IMR-90 (cell line): Measurements from ENCODE around the gene KRT80. TPM values are rescaled to one million over a fixed set of nuclear protein-coding genes. Genes with fewer than 3 reads are reported as not detected.
A peak's percentile ranks its signal among the peaks of the same experiment; 100 is the strongest.

Experiments
- ATAC-seq: fragments of 200-7000 bp; cut with Tn5 transposase; 2 replicates; pipeline ENCODE4 v1.9.1; 2020; ENCODE audit warnings: low read depth, mild to moderate bottlenecking, moderate library complexity
- BruUV-seq: library from RNA; stranded (reverse); fragments of 400-500 nt; replicated peaks from 2 replicates; lab custom pipeline; 2021; lab: Mats Ljungman, UMichigan
- CTCF ChIA-PET: fragments of 300-600 bp; formaldehyde crosslinking; extraction: SDS; loops from one replicate; lab custom pipeline; 2021; ENCODE audit warnings: antibody characterized with exemption; lab: Yijun Ruan, JAX
- POLR2A ChIA-PET: fragments of 300-600 bp; sonication (Branson Sonifier 250); formaldehyde crosslinking; loops from one replicate; lab custom pipeline; 2022; ENCODE audit warnings: antibody characterized with exemption; ENCODE audit not compliant: unreplicated experiment; lab: Charles Lee
- DNase-seq: peaks from one replicate; pipeline ENCODE4 v3.0.0; 2013
- H2AFZ ChIP-seq: replicated peaks from 2 replicates; pipeline ENCODE3; 2013; ENCODE audit warnings: low read length, mild to moderate bottlenecking; ENCODE audit not compliant: poor library complexity
- H2AK5ac ChIP-seq: 2 replicates; pipeline ENCODE4 v1.6.1; 2013; ENCODE audit warnings: low read depth, low read length, inconsistent platforms
- H2AK9ac ChIP-seq: replicated peaks from 2 replicates; pipeline ENCODE3; 2013; ENCODE audit warnings: mild to moderate bottlenecking, low read depth, low read length, moderate library complexity; ENCODE audit not compliant: poor library complexity
- H2BK120ac ChIP-seq: 2 replicates; pipeline ENCODE4 v1.6.1; 2013; ENCODE audit warnings: low read depth, low read length, inconsistent platforms
- H2BK15ac ChIP-seq: 3 replicates; pipeline ENCODE4 v1.6.1; 2013; ENCODE audit warnings: low read depth, low read length, inconsistent platforms
- H2BK20ac ChIP-seq: 2 replicates; pipeline ENCODE4 v1.6.1; 2013; ENCODE audit warnings: low read depth, mild to moderate bottlenecking, inconsistent platforms, low read length, moderate library complexity
- H2BK5ac ChIP-seq: 2 replicates; pipeline ENCODE4 v1.6.1; 2013; ENCODE audit warnings: mild to moderate bottlenecking, low read depth, low read length, inconsistent platforms; ENCODE audit not compliant: poor library complexity, severe bottlenecking
- H3K14ac ChIP-seq: replicated peaks from 2 replicates; pipeline ENCODE4 v1.6.1; 2013; ENCODE audit warnings: low read depth, low read length, inconsistent platforms
- H3K18ac ChIP-seq: 2 replicates; pipeline ENCODE4 v1.6.1; 2013; ENCODE audit warnings: low read depth, low read length, control low read depth
- H3K23ac ChIP-seq: 2 replicates; pipeline ENCODE4 v1.6.1; 2013; ENCODE audit warnings: low read depth, low read length, inconsistent platforms
- H3K27ac ChIP-seq: 2 replicates; pipeline ENCODE4 v1.5.1; 2013; ENCODE audit warnings: mild to moderate bottlenecking, control low read depth, low read length; ENCODE audit not compliant: insufficient read depth
- H3K27me3 ChIP-seq: 2 replicates; pipeline ENCODE4 v1.6.1; 2013; ENCODE audit warnings: low read length; ENCODE audit not compliant: control insufficient read depth, insufficient read depth
- H3K36me3 ChIP-seq: 2 replicates; pipeline ENCODE4 v1.6.1; 2013; ENCODE audit warnings: low read length, mixed read lengths; ENCODE audit not compliant: control insufficient read depth, insufficient read depth
- H3K4ac ChIP-seq: 2 replicates; pipeline ENCODE4 v1.6.1; 2013; ENCODE audit warnings: low read depth, low read length, inconsistent platforms
- H3K4me1 ChIP-seq: 2 replicates; pipeline ENCODE4 v1.6.1; 2013; ENCODE audit warnings: low read length, mixed read lengths; ENCODE audit not compliant: control insufficient read depth, insufficient read depth
- H3K4me2 ChIP-seq: 2 replicates; pipeline ENCODE4 v1.6.1; 2013; ENCODE audit warnings: low read depth, mild to moderate bottlenecking, control low read depth, low read length, moderate library complexity
- H3K4me3 ChIP-seq: 2 replicates; pipeline ENCODE4 v1.5.1; 2013; ENCODE audit warnings: low read depth, mild to moderate bottlenecking, control low read depth, low read length, moderate library complexity; ENCODE audit not compliant: insufficient read depth
- H3K56ac ChIP-seq: 2 replicates; pipeline ENCODE4 v1.6.1; 2013; ENCODE audit warnings: low read length, inconsistent platforms; ENCODE audit not compliant: insufficient read depth; ENCODE audit errors: extremely low read depth
- H3K79me1 ChIP-seq, 2 experiments: 2 replicates each; pipeline ENCODE4 v1.6.1; 2013; ENCODE audit warnings: low read length in 2 of 2, inconsistent platforms in 1 of 2, low read depth in 1 of 2
- H3K9ac ChIP-seq: 2 replicates; pipeline ENCODE4 v1.6.1; 2013; ENCODE audit warnings: low read depth, low read length, control low read depth
- H3K9me1 ChIP-seq: 2 replicates; pipeline ENCODE4 v1.6.1; 2013; ENCODE audit warnings: low read length, inconsistent platforms; ENCODE audit not compliant: insufficient read depth
- H3K9me3 ChIP-seq: 2 replicates; pipeline ENCODE4 v1.6.1; 2013; ENCODE audit warnings: low read length; ENCODE audit not compliant: control insufficient read depth, insufficient read depth
- H4K20me1 ChIP-seq: 2 replicates; pipeline ENCODE4 v1.6.1; 2013; ENCODE audit warnings: low read length, inconsistent platforms; ENCODE audit not compliant: insufficient read depth
- H4K5ac ChIP-seq: 2 replicates; pipeline ENCODE4 v1.6.1; 2013; ENCODE audit warnings: mild to moderate bottlenecking, low read depth, low read length, control low read depth
- H4K8ac ChIP-seq, 2 experiments: 2 replicates each; pipeline ENCODE4 v1.6.1; 2013; ENCODE audit warnings: low read depth in 2 of 2, low read length in 2 of 2, control low read depth in 1 of 2, inconsistent platforms in 1 of 2
- H4K91ac ChIP-seq: 2 replicates; pipeline ENCODE4 v1.6.1; 2013; ENCODE audit warnings: low read depth, low read length, inconsistent platforms; ENCODE audit not compliant: insufficient read depth
- BHLHE40 ChIP-seq: fragments of 150-350 bp; IDR thresholded peaks from 2 replicates; pipeline ENCODE4 v1.6.1; 2016; ENCODE audit warnings: mild to moderate bottlenecking, low read depth, low read length
- CEBPB ChIP-seq: IDR thresholded peaks from 2 replicates; pipeline ENCODE4 v1.6.1; 2012; ENCODE audit warnings: low read depth, low read length, improper control_type of control experiment
- CHD1 ChIP-seq: IDR thresholded peaks from 2 replicates; pipeline ENCODE4 v1.6.1; 2012; ENCODE audit warnings: low read depth, low read length, improper control_type of control experiment
- FOS ChIP-seq: fragments of 150-350 bp; IDR thresholded peaks from 2 replicates; pipeline ENCODE4 v1.6.1; 2016; ENCODE audit warnings: low read depth, low read length
- MAZ ChIP-seq: IDR thresholded peaks from 2 replicates; pipeline ENCODE4 v1.6.1; 2012; ENCODE audit warnings: low read depth, mild to moderate bottlenecking, low read length, improper control_type of control experiment, moderate library complexity, borderline replicate concordance
- MXI1 ChIP-seq: IDR thresholded peaks from 2 replicates; pipeline ENCODE4 v1.6.1; 2012; ENCODE audit warnings: low read depth, mild to moderate bottlenecking, low read length, moderate library complexity, borderline replicate concordance
- NFE2L2 ChIP-seq: fragments of 150-350 bp; IDR thresholded peaks from 2 replicates; pipeline ENCODE4 v1.6.1; 2016; ENCODE audit warnings: low read depth, mild to moderate bottlenecking, low read length
- POLR2A ChIP-seq: IDR thresholded peaks from 2 replicates; pipeline ENCODE4 v1.6.1; 2012; ENCODE audit warnings: mild to moderate bottlenecking, low read depth, low read length
- RAD21 ChIP-seq: IDR thresholded peaks from 2 replicates; pipeline ENCODE4 v1.6.1; 2012; ENCODE audit warnings: low read length, improper control_type of control experiment
- RFX5 ChIP-seq: IDR thresholded peaks from 2 replicates; pipeline ENCODE4 v1.8.0; 2012; ENCODE audit warnings: low read depth, mild to moderate bottlenecking, low read length, moderate library complexity
- SMC3 ChIP-seq: fragments of 150-350 bp; IDR thresholded peaks from 2 replicates; pipeline ENCODE4 v1.6.1; 2016; ENCODE audit warnings: low read depth, mild to moderate bottlenecking, antibody characterized with exemption, low read length, moderate library complexity
- WGBS, 2 experiments: methylation state at CpG; one replicate each; pipeline versions ENCODE4 v1.1.5 to v1.1.7; 2013; ENCODE audit warnings: missing lambda C conversion rate in 2 of 2; ENCODE audit not compliant: insufficient read length in 1 of 2; ENCODE audit errors: extremely low coverage in 2 of 2; 5-methylcytosine and 5-hydroxymethylcytosine counted together
- dilution Hi-C: fragments of 300-500 bp; cut with HindIII; formaldehyde crosslinking; loops from one replicate; pipeline ENCODE4 v1.14.3; 2018; ENCODE audit warnings: low sequenced_read_pairs; ENCODE audit not compliant: unreplicated experiment
- in situ Hi-C: fragments of 300-500 bp; cut with MboI; formaldehyde crosslinking; loops from 3 replicates; pipeline ENCODE4 v1.14.3; 2019; ENCODE audit warnings: low sequenced_read_pairs, inconsistent platforms, mixed read lengths
- intact Hi-C: fragments of 100-400 bp; cut with micrococcal nuclease; formaldehyde crosslinking; loops from 2 replicates; pipeline ENCODE4 v1.10.0; 2022
- polyA plus RNA-seq, 3 experiments: library from polyadenylated mRNA; depleted of rRNA; stranded (reverse); fragments of >200 nt; gene quantifications; 2 replicates each; pipeline ENCODE4 v1.2.3, GENCODE V29; 2012; ENCODE audit warnings: low replicate concordance in 1 of 3
- total RNA-seq: library from RNA; depleted of rRNA; stranded (reverse); fragments of >200 nt; gene quantifications from 2 replicates; pipeline ENCODE4 v1.2.3, GENCODE V29; 2012
- TF ChIP-seq, protein P1 (sequence below): fragments of 150-350 bp; IDR thresholded peaks from 2 replicates; pipeline ENCODE4 v1.6.1; 2017; ENCODE audit warnings: mild to moderate bottlenecking, antibody characterized with exemption, low read length, low read depth
- TF ChIP-seq, protein P2 (sequence below): conservative IDR thresholded peaks from 2 replicates; pipeline ENCODE4 v1.5.1; 2012; ENCODE audit warnings: mild to moderate bottlenecking, low read depth, low read length, improper control_type of control experiment

The KRT80 gene
- total and polyA plus RNA-seq, 2 of the 4 experiments (the other 2 are of a cell fraction): 0.54 to 3.4 TPM

DNA sequence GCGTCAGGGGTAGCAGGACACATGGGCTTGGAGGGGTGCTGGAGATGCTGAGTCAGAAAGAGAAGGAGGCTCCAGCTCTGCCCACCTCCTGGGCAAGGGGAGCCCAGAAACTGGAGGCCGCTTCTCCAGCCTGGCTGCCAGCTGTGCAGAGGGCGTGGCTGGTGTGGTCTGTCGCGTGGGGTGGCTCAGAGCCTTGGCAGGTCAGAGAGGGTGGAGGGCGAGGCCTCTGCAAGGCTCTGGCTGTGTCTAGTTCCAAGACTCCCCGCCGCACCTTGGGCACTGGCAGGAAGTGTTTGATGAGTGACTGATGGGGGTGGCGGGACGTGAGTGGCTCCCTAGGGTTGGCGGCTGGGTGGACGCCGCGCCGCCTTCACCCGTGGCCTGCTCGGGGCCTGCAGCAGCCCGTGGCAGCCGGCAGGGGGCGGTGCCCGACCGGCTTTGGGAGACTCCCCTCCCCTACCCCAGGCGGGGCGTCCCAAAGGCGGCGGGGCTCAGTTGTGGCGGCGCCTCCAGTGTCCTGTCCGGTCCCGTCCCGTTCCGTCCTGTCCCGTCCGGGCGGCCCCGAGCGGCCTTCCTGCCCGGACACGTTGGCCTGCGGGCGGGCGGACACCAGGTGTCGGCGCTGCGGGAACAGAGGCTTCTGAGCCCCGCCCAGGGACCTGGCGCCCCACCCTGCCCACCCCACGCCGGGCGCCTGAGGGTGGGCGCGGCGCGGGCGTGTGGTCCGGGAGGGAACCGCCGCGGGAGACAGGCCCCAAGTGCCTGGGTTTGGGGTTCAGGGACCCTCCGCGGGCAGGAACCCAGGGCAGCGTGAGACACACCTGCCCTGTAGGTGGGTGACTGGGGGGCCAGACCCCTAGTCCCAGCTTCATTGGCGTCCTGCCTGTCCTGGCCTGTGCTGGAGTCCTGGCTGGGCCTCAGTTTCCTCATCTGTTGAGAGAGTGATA lies 39.7 kb downstream of the KRT80 start:
- Histone ChIP-seq H3K9me1 (peaks cover 27% of the 10 kb centered on the region), H3K79me1 (peaks cover 0 to 6% of the 10 kb centered on the region in 2 experiments; a peak in 1 of 4 replicates), H4K91ac (peak overlapping the region; percentile 100), H2AK5ac (peak overlapping the region; percentile 94), H3K9ac (no peak overlapping the region), H3K23ac (no peak overlapping the region), H4K5ac (peak overlapping the region; percentile 62; the same call in 1 of the 2 replicates), H2BK20ac (peak overlapping the region; percentile 67), H2BK120ac (peak overlapping the region; percentile 100), H2BK15ac (peak overlapping the region; percentile 95; the same call in 2 of the 3 replicates), H3K4ac (peak overlapping the region; percentile 100), H2BK5ac (no peak overlapping the region), H3K9me3 (no peaks in the 10 kb centered on the region), H2AFZ (peak overlapping the region; percentile 94), H4K20me1 (no peaks in the 10 kb centered on the region), H3K56ac (no peak overlapping the region), H3K27ac (no peak overlapping the region; the same call in 1 of the 2 replicates), H3K4me2 (no peak overlapping the region), H3K36me3 (no peaks in the 10 kb centered on the region), H3K4me3 (0 out of 2 replicates have a peak overlapping the region, but pooled peaks have one; percentile 30), H3K14ac (peak overlapping the region; percentile 46; the same call in 1 of the 2 replicates), H2AK9ac (peak overlapping the region; percentile 87), H3K27me3 (no peaks in the 10 kb centered on the region), H4K8ac (peak overlapping the region; percentile 67 to 84), H3K18ac (no peak overlapping the region), H3K4me1 (peaks cover 23% of the 10 kb centered on the region)
- dilution Hi-C loops (no loop called here), in situ Hi-C loops (loop anchor here (10.0 kb wide), 2 partner anchors 433 to 823 kb away; no protein-coding TSS in a partner anchor), intact Hi-C loops (no loop called here)
- POLR2A ChIA-PET: no interaction called here
- BruUV-seq: no TSS peak
- DNase-seq (peak; percentile 41), ATAC-seq (peak; percentile 58)
- 20% methylated on average over 5 of the region's 63 CpGs; no CpG with 5 or more reads in 1 of the 2 experiments for WGBS, 2 experiments
- CTCF ChIA-PET: interaction anchor here (1.0 kb wide), 1 partner anchor 61 kb away, joined by 4 read pairs; no protein-coding TSS in a partner anchor
- no peak for TF ChIP-seq CEBPB
- peak; percentile 54 for TF ChIP-seq SMC3
- TF ChIP-seq NFE2L2: no peak
- TF ChIP-seq, protein P1, sequence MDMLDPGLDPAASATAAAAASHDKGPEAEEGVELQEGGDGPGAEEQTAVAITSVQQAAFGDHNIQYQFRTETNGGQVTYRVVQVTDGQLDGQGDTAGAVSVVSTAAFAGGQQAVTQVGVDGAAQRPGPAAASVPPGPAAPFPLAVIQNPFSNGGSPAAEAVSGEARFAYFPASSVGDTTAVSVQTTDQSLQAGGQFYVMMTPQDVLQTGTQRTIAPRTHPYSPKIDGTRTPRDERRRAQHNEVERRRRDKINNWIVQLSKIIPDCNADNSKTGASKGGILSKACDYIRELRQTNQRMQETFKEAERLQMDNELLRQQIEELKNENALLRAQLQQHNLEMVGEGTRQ: no peak
- TF ChIP-seq FOS: no peak
- peak; percentile 77; the same call in 1 of the 2 replicates for TF ChIP-seq MAZ
- TF ChIP-seq BHLHE40: no peak
- TF ChIP-seq RFX5: no peak
- TF ChIP-seq POLR2A: no peak
- TF ChIP-seq MXI1: no peak
- TF ChIP-seq, protein P2, sequence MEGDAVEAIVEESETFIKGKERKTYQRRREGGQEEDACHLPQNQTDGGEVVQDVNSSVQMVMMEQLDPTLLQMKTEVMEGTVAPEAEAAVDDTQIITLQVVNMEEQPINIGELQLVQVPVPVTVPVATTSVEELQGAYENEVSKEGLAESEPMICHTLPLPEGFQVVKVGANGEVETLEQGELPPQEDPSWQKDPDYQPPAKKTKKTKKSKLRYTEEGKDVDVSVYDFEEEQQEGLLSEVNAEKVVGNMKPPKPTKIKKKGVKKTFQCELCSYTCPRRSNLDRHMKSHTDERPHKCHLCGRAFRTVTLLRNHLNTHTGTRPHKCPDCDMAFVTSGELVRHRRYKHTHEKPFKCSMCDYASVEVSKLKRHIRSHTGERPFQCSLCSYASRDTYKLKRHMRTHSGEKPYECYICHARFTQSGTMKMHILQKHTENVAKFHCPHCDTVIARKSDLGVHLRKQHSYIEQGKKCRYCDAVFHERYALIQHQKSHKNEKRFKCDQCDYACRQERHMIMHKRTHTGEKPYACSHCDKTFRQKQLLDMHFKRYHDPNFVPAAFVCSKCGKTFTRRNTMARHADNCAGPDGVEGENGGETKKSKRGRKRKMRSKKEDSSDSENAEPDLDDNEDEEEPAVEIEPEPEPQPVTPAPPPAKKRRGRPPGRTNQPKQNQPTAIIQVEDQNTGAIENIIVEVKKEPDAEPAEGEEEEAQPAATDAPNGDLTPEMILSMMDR: peak; percentile 86
- no peak for TF ChIP-seq CHD1
- TF ChIP-seq RAD21: peak; percentile 79
